ENCODE data around the gene KIF5B.

DNA sequence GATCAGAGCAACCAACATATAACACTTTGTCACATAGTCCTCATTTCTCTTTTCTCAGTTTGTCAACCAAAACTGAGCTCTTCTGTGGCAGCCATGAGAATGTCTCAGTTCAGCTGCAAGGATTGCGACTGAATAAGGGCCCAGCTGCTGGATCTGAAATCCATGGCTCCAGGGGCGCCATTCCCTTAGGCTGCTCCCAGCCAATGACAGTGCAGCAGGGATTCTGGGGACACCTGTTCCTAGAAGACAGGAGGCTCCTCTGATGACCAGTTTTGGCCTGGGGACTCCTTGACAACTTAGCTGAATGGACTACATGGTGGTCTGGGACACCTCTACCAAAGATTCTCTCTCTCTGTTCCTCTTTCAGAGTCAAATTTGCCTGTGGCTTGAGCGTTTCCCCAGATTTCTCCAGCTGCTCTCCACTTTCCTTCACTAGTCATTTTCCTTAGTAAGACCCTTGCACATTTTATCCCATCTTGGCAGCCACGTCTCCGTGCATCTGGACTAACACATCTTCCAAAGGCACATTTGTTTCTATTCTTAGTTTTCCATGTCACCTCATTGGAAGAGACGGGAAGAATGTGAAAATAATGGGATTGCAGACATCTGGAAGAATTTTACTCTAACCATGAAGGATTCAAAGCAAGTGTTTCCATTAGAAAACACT lies 28.1 kb upstream of the KIF5B start:
- TF ChIP-seq, protein P1, sequence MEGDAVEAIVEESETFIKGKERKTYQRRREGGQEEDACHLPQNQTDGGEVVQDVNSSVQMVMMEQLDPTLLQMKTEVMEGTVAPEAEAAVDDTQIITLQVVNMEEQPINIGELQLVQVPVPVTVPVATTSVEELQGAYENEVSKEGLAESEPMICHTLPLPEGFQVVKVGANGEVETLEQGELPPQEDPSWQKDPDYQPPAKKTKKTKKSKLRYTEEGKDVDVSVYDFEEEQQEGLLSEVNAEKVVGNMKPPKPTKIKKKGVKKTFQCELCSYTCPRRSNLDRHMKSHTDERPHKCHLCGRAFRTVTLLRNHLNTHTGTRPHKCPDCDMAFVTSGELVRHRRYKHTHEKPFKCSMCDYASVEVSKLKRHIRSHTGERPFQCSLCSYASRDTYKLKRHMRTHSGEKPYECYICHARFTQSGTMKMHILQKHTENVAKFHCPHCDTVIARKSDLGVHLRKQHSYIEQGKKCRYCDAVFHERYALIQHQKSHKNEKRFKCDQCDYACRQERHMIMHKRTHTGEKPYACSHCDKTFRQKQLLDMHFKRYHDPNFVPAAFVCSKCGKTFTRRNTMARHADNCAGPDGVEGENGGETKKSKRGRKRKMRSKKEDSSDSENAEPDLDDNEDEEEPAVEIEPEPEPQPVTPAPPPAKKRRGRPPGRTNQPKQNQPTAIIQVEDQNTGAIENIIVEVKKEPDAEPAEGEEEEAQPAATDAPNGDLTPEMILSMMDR (IDR thresholded peaks at IDR 0.05), result no peak
- TF ChIP-seq EP300 (IDR thresholded peaks at IDR 0.05), result no peak
- no peak for TF ChIP-seq POLR2AphosphoS5 (IDR thresholded peaks at IDR 0.05)
- TF ChIP-seq POLR2A (IDR thresholded peaks at IDR 0.05), result no peak
